HG02840 (cell line): ENCODE measurements around the gene C15orf62.

Experiments
- ATAC-seq: cut with Tn5 transposase; IDR thresholded peaks from one replicate; pipeline ENCODE4 v1.9.1; 2021; ENCODE audit warnings: mild to moderate bottlenecking, moderate library complexity, moderate number of reproducible peaks; ENCODE audit not compliant: unreplicated experiment, low FRiP score

The C15orf62 gene

DNA sequence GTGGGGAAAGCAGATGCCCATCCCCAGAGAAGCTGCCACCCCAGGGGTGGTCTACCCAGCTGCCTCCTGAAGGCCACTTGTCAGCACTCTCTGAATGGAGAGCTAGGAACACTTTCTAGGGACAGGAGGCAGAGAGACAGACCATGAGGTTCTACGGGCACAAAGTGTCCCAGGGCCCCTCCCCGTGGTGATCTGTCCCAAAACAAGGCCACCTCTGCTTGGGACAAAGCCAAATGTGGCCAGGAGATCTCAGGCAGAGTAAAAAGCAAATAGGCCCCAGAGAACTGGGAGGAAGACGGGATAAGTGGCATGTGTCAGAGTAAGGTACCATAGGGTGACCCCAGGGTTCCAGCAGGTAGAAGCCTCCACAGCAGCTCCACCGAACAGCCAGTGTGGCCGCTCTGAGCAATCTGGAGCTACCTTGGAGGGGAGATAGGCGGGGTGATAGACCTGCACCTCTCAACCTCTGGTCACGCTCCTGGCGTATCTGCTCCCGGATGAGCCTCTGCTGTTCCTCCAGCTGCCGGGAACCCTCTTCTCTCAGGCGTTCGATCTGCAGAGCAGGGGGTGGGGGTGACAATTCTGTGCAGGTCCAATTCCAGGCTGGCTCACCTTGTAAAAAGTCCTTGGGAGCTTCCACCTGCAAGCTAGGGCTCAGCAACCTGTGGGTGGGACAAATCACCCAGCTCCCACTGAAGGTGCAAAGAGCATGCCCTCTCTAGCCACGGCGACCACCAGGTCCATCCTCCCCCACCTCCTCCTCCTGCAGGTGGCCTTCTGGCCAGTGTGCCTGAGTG is 6.2 kb downstream of the C15orf62 start:
- no peak for ATAC-seq

GRCh38 chr15:40776537-40777141 is 6.9 kb downstream of the C15orf62 start:
- no peak for ATAC-seq

DNA sequence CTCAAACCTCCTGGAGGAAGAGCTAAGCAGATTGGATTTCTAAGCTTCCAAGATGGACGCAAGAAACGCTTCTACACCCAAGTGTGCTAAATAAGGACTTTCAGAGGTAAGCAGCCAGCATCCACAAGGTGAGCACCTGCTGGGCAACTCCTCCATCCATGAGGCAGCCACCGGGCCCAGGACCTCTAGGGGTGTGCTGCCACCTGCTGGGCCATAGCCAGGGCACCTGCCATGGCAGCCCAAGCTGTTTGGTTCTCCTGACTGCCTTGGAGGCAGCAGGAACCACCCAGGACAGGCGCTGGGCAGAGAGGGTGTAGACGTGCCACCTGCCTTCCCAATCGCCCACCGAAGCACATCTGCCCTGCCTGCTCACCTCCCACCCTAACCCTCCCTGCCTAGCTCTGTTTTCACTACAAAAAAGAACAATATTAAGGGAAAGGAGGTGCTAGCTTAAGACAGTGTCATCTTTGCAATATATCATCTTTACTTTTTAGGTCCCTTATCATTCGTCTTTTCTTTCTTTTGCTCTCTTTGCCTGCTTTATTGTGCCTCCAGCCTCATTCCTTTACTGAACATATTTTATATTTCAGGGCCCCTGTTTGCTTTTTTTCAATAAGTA is 12.9 kb downstream of the C15orf62 start:
- ATAC-seq, result no peak

DNA sequence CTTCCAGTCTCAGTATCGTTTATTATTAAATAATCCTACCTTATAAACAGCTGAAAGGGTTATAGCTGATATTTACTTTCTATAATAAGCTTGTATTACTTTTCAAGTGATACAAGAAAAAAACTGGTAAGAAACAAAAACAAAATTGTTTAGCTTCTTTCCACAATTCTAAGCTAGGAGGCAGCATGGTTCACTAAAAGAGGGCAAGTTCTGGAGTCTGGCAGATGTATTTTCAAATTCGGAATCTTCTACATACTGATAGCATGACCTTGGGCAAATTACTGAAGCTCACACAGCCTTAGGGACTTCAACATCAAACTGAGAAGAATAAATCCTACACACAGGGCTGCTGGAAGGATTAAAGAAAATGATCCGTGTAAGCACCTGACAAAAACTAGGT is 15.4 kb downstream of the C15orf62 start:
- ATAC-seq, result no peak

GRCh38 chr15:40785814-40786213 is 16.0 kb downstream of the C15orf62 start:
- ATAC-seq, result no peak

GRCh38 chr15:40787344-40787841 is 17.6 kb downstream of the C15orf62 start:
- ATAC-seq, result no peak

GRCh38 chr15:40787991-40788390 is 18.2 kb downstream of the C15orf62 start:
- ATAC-seq, result no peak

DNA sequence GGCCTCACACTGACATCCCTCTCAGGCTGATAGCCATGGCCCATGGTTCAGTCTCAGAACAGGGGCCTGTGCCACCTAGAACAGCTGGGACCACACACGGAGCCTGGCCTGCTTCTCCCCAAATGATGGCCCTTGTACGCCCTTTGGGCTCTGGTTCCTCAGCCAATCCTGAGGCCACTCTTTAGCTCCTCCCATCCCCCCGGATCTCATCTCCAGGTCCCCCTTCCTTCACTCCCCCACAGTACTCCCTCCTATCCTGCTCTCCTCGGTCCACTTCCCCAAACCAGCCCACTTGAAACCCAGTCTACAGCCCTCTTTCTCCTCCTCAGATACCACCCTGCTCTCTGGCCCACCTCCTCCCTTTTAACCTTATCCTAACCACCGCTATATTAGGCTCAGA is 19.3 kb downstream of the C15orf62 start:
- no peak for ATAC-seq

- no peak for ATAC-seq
Measured at GRCh38 chr15:40789999-40790398, 20.2 kb downstream of the C15orf62 start.

- no peak for ATAC-seq
Measured at GRCh38 chr15:40790718-40791117, 20.9 kb downstream of the C15orf62 start.

DNA sequence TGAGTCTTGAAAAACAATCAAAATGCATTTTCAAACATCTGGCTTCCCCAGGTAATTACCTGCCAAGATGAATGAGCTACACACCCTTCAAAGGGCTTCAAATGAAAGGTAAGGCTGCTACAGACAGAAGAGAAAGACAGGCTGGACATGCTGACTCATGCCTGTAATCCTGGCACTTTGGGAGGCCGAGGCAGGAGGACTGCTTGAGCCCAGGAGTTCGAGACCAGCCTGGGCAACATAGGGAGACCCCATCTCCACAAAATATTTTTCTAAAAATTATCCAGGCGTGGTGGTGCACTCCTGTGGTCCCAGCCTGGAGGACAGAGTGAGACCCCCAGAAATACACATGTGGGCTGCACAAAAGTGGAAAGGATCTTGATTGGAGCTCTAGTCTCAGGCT is 22.6 kb downstream of the C15orf62 start:
- ATAC-seq, result no peak

- no peak for ATAC-seq
Measured at GRCh38 chr15:40793216-40793989, 23.6 kb downstream of the C15orf62 start.

GRCh38 chr15:40796041-40796440 is 26.3 kb downstream of the C15orf62 start:
- ATAC-seq, result no peak

- ATAC-seq, result no peak
Measured at GRCh38 chr15:40796512-40796911, 26.7 kb downstream of the C15orf62 start.

DNA sequence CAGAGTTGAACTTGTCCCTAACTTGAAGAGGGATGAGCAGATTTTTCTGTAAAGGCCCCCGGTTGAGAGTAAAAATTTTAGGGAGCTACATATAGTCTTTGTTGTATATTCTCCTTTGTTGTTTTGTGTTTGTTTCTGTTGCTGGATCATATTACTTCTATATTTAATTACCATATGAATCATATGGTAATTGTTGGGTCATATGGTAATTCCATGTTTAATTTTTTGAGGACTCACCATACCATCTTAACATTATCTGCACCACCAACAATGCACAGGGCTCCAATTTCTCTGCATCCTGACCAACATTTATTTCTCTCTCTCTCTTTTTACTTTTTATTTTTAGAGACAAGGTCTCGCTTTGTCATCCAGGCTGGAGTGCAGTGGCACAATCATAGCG is 29.7 kb downstream of the C15orf62 start:
- ATAC-seq, result no peak

DNA sequence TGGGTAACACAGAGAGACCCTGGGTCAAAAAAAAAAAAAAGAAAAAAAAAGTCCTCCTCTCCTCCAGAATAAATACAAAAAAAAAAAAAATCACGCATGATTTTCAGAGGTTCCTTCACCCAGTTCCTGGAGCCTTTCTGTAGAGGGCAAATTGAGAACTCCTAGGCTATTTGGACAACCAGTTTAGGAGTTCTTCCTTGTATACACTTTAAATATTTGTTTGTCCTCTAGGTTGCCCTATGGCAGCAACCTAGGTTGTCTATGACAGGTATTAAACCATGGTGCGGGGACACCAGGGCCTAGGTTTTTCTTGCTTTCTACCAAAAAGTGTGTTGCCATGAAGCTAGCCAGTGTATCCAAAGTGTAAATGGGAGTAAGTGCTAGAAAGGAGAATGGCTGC is 33.3 kb downstream of the C15orf62 start:
- no peak for ATAC-seq

- ATAC-seq, result no peak
Measured at GRCh38 chr15:40803688-40804087, 33.9 kb downstream of the C15orf62 start.

- ATAC-seq, result no peak
Measured at GRCh38 chr15:40806672-40807027, 36.9 kb downstream of the C15orf62 start.

DNA sequence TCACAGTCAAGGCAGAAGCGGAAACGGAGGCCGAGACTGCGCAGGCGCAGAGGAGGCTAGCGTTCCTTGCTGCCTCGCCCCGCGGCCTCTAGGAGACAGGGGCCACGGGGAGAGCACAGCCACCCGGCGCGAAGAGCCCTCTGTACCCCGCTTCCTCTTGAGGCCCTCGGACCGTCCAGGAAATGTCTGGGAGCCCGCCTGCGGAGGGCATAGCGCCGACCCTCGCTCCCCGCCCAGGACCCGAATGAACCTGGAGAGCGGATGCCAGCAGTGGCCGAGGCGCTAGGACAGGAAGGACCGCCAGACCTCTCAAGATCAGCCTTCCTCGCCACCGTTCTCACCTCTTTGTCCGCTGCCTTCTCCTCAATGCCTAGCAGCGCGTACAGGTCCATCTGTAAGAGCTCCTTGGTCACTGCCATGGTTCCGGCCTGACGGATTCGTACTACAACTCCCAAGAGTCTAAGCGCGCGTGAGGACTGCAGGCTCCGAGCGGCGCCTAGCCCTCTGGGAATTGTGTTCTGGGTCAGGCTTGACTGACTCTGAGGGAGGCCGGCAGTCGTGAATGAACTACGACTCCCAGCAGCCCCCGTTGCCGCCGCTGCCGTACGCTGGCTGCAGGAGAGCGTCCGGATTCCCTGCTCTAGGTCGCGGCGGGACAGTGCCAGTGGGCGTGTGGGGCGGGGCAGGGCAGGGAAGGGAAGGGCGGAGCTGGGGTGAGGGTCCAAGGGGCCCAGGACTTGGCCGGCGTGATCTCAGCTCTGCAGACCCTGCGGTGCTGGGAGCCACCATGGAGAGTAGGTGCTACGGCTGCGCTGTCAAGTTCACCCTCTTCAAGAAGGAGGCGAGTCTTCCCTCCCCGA is 37.5 kb downstream of the C15orf62 start, which contains the start of the genes DNAJC17 and ZFYVE19:
DNAJC17 (minus strand) TSS at position 446 of the 860 bp plus-strand sequence; CDS start at position 419, 27 bp downstream.
ZFYVE19 (plus strand) TSS at position 62 of the 860 bp plus-strand sequence; CDS start at position 563, 501 bp downstream.
- peak; percentile 91 for ATAC-seq
